ENCODE measurements around the gene UNC5C. TPM values are rescaled to one million over a fixed set of nuclear protein-coding genes. Genes with fewer than 3 reads are reported as not detected.

Gene UNC5C
- total RNA-seq, 1 experiment from 2014 or later, result 1.0 TPM

- no peak for ATAC-seq
- no peaks in the 10 kb centered on the region; the same call in 1 of the 2 replicates for H3K27me3 Mint-ChIP-seq (ENCODE audit: low read depth)
- H3K4me3 Mint-ChIP-seq, result no peak overlapping the region
- ChIA-PET CTCF (interaction anchor here (1.2 kb wide), 1 partner anchor 11 kb away, joined by 4 read pairs; no protein-coding TSS in a partner anchor), POLR2A (no interaction called here)
- no peaks in the 10 kb centered on the region for H3K9me3 Mint-ChIP-seq
- TF ChIP-seq ELF4 (CRISPR knock-in tag; IDR thresholded peaks at IDR 0.05; ENCODE audit: low read depth), result no peak
- no peak overlapping the region for H3K27ac Mint-ChIP-seq
- peaks cover 5% of the 10 kb centered on the region for H3K4me1 Mint-ChIP-seq
- no peak for DNase-seq (ENCODE audit: low spot score)
- H3K36me3 Mint-ChIP-seq, result no peaks in the 10 kb centered on the region
These were observed 355.2 kb downstream of the UNC5C start for GRCh38 chr4:95193391-95194224.

- Mint-ChIP-seq H3K9me3 (no peaks in the 10 kb centered on the region), H3K4me1 (peaks cover 12% of the 10 kb centered on the region), H3K27ac (no peak overlapping the region), H3K36me3 (no peaks in the 10 kb centered on the region), H3K27me3 (ENCODE audit: low read depth) (no peaks in the 10 kb centered on the region; the same call in 1 of the 2 replicates), H3K4me3 (no peak overlapping the region)
- ATAC-seq (no peak), DNase-seq (ENCODE audit: low spot score) (no peak)
- CTCF ChIA-PET, result no interaction called here
- POLR2A ChIA-PET, result no interaction called here
- no peak for TF ChIP-seq ZNF512 (CRISPR knock-in tag; IDR thresholded peaks at IDR 0.05; ENCODE audit: borderline replicate concordance)
- TF ChIP-seq E2F5 (CRISPR knock-in tag; IDR thresholded peaks at IDR 0.05), result no peak
- no peak for TF ChIP-seq GABPB1 (CRISPR knock-in tag; IDR thresholded peaks at IDR 0.05)
- TF ChIP-seq PREB (CRISPR knock-in tag; IDR thresholded peaks at IDR 0.05; ENCODE audit: borderline replicate concordance), result no peak
- TF ChIP-seq E2F4 (CRISPR knock-in tag; IDR thresholded peaks at IDR 0.05; ENCODE audit: borderline replicate concordance, low read depth), result no peak
- TF ChIP-seq ZNF219 (CRISPR knock-in tag; IDR thresholded peaks at IDR 0.05; ENCODE audit: borderline replicate concordance), result no peak
- TF ChIP-seq ZNF317 (CRISPR knock-in tag; IDR thresholded peaks at IDR 0.05; ENCODE audit: borderline replicate concordance, low read depth), result no peak
- no peak for TF ChIP-seq SP1 (CRISPR knock-in tag; conservative IDR thresholded peaks at IDR 0.05)
- TF ChIP-seq CBFB (CRISPR knock-in tag; IDR thresholded peaks at IDR 0.05; ENCODE audit: low read depth), result no peak
- no peak for TF ChIP-seq IRF2 (CRISPR knock-in tag; IDR thresholded peaks at IDR 0.05; ENCODE audit: borderline replicate concordance, low read depth)
- no peak for TF ChIP-seq ZNF532 (CRISPR knock-in tag; IDR thresholded peaks at IDR 0.05; ENCODE audit: borderline replicate concordance)
- no peak for TF ChIP-seq ARID4B (CRISPR knock-in tag; IDR thresholded peaks at IDR 0.05; ENCODE audit: borderline replicate concordance)
These were observed 357.2 kb downstream of the UNC5C start for GRCh38 chr4:95191537-95191936.
